ENCODE measurements around the gene FAM156B. TPM values are rescaled to one million over a fixed set of nuclear protein-coding genes. Genes with fewer than 3 reads are reported as not detected.
A peak's percentile ranks its signal among the peaks of the same experiment; 100 is the strongest.

Gene FAM156B
- total and polyA plus RNA-seq, 9 of the 15 experiments (the other 6 are each of a cell fraction or from before 2014, with no cell fraction given) = 0.24 to 32.2 (median 14.2) TPM

- TF ChIP-seq ZKSCAN8 (CRISPR knock-in tag; IDR thresholded peaks at IDR 0.05) (no peak), NFRKB (IDR thresholded peaks at IDR 0.05; ENCODE audit: low read depth) (no peak), GTF2A2 (tag; IDR thresholded peaks at IDR 0.05) (no peak), BRD9 (IDR thresholded peaks at IDR 0.05; ENCODE audit: low read depth, partially characterized antibody) (peak; percentile 48), CHD7 (IDR thresholded peaks at IDR 0.05; ENCODE audit: low read depth, low read length) (no peak), POLR3A (IDR thresholded peaks at IDR 0.05; ENCODE audit: borderline replicate concordance, extremely low read depth, insufficient read depth, insufficient read length) (no peak), ZNF124 (CRISPR knock-in tag; IDR thresholded peaks at IDR 0.05) (no peak), ID3 (CRISPR knock-in tag; IDR thresholded peaks at IDR 0.05) (no peak), ID3 (tag; IDR thresholded peaks at IDR 0.05) (peak; percentile 56; the same call in 1 of the 2 replicates), KDM2B (CRISPR knock-in tag; IDR thresholded peaks at IDR 0.05) (no peak), RAD21 (CRISPR knock-in tag; conservative IDR thresholded peaks at IDR 0.05 in 1 of 2, IDR thresholded peaks at IDR 0.05 in 1 of 2) (peak; percentile 81), STAT5A (IDR thresholded peaks at IDR 0.05; ENCODE audit: borderline replicate concordance, low read length) (peak; percentile 21; the same call in 1 of the 2 replicates), CXXC5 (CRISPR knock-in tag; IDR thresholded peaks at IDR 0.05) (peak; percentile 44), ZFP91 (CRISPR knock-in tag; IDR thresholded peaks at IDR 0.05) (no peak)
Observed at GRCh38 chrX:52934704-52935469, 37.8 kb downstream of the FAM156B start (continued).
